Kidney epithelial cell (primary cell): ENCODE results near the gene ROGDI. TPM values are rescaled to one million over a fixed set of nuclear protein-coding genes. Genes with fewer than 3 reads are reported as not detected.

Experiments used
- DNase-seq: peaks from one replicate; pipeline ENCODE4 v3.0.0-alpha.2; 2010; ENCODE audit warnings: low read depth
- H3K27me3 ChIP-seq: 2 replicates; pipeline ENCODE4 v1.6.0; 2011; ENCODE audit warnings: low read length; ENCODE audit not compliant: control insufficient read depth, insufficient read depth
- H3K36me3 ChIP-seq: 2 replicates; pipeline ENCODE4 v1.5.1; 2011; ENCODE audit warnings: low read length; ENCODE audit not compliant: control insufficient read depth, insufficient read depth
- H3K4me3 ChIP-seq: 2 replicates; pipeline ENCODE4 v1.5.1; 2011; ENCODE audit warnings: low read depth, mild to moderate bottlenecking, control low read depth, low read length
- CTCF ChIP-seq: IDR thresholded peaks from 2 replicates; pipeline ENCODE4 v1.5.1; 2011; ENCODE audit warnings: mild to moderate bottlenecking, moderate library complexity, low read length, control low read depth, inconsistent platforms; ENCODE audit not compliant: insufficient read depth, poor library complexity, severe bottlenecking
- total RNA-seq: library from RNA; depleted of rRNA; stranded (reverse); fragments of >200 nt; gene quantifications from 2 replicates; pipeline ENCODE4 v1.2.3, GENCODE V29; 2015

ROGDI gene
- 24.3 and 25.9 TPM in 2 replicates for total RNA-seq

GRCh38 chr16:4801962-4802658, at the start of gene ROGDI:
ROGDI (minus strand) TSS chr16:4802633; CDS start chr16:4802571, 62 bp downstream.
- no peaks in the 10 kb centered on the region for H3K27me3 ChIP-seq
- TF ChIP-seq CTCF = no peak
- H3K4me3 ChIP-seq = peak within 1 kb of the TSS; percentile 72
- H3K36me3 ChIP-seq = peaks cover 1% of the 10 kb centered on the region
- peak; percentile 31 for DNase-seq

- Histone ChIP-seq H3K27me3 (no peaks in the 10 kb centered on the region), H3K4me3 (no peak overlapping the region), H3K36me3 (no peaks in the 10 kb centered on the region)
- TF ChIP-seq CTCF = no peak
- no peak for DNase-seq
Measured at GRCh38 chr16:4850211-4850610, 47.8 kb upstream of the ROGDI start.

- TF ChIP-seq CTCF = no peak
- peaks cover 2% of the 10 kb centered on the region for H3K36me3 ChIP-seq
- H3K4me3 ChIP-seq = peak overlapping the region; percentile 90
- H3K27me3 ChIP-seq = no peaks in the 10 kb centered on the region
- no peak for DNase-seq
Measured at GRCh38 chr16:4847774-4848587, 45.5 kb upstream of the ROGDI start.

GRCh38 chr16:4846901-4847773, 44.7 kb upstream of the ROGDI start, which contains the start of the genes GLYR1 and UBN1:
GLYR1 (minus strand) TSS chr16:4847288; CDS start chr16:4847265, 23 bp downstream.
UBN1 (plus strand) TSS chr16:4847481; CDS start chr16:4852918, 5,437 bp downstream.
- no peak for TF ChIP-seq CTCF
- DNase-seq = peak; percentile 82
- Histone ChIP-seq H3K4me3 (peak within 1 kb of the TSS; percentile 90), H3K36me3 (peaks cover 2% of the 10 kb centered on the region), H3K27me3 (no peaks in the 10 kb centered on the region)

- Histone ChIP-seq H3K4me3 (peak overlapping the region; percentile 90), H3K36me3 (peaks cover 2% of the 10 kb centered on the region), H3K27me3 (no peaks in the 10 kb centered on the region)
- no peak for TF ChIP-seq CTCF
- no peak for DNase-seq
Measured at GRCh38 chr16:4846503-4846900, 44.1 kb upstream of the ROGDI start.
